Stimulated activated CD4-positive, alpha-beta T cell treated with anti-CD3 and anti-CD28 coated beads, TNF-alpha, amount 100 ng/mL, for 48 hours (primary cell): ENCODE data around the gene DUS1L.

Source experiments
- DNase-seq, 3 donors: peaks; one replicate each; pipeline ENCODE4 v3.0.0-alpha.2; 2020; ENCODE audit warnings: low read depth in 3 of 3

DUS1L gene

DNA sequence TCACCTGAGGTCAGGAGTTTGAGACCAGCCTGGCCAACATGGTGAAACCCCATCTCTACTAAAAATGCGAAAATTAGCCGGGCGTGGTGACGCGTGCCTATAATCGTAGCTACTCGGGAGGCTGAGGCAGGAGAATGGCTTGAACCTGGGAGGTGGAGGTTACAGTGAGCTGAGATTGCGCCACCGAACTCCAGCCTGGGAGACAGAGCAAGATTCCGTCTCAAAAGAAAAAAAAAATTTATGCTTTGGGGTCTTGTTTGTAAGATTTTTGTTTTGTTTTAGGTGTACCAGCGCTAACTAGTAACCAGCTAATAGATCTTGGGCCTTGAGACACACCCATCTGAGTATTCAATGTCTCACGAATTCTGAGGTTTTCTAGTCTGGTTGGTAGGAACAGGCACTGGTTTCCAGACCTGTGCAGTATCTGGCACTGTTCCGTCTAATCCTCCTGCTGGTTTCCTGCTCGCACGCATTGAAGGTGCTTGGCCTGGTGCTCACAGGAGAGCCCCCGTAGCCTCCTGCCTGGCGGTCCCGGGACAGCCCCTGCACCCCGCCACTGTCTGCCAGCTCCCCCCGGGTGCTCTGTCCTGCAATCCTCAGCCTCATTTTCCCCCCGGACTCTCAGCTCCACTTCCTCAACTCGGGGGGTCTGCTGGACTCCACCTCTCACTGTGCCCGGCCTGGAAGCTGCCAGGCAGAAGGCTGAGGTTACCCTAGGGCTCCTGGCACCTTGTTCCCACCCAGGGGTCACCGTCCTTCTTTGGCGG lies 10.6 kb upstream of the DUS1L start:
- DNase-seq: no peak

DNA sequence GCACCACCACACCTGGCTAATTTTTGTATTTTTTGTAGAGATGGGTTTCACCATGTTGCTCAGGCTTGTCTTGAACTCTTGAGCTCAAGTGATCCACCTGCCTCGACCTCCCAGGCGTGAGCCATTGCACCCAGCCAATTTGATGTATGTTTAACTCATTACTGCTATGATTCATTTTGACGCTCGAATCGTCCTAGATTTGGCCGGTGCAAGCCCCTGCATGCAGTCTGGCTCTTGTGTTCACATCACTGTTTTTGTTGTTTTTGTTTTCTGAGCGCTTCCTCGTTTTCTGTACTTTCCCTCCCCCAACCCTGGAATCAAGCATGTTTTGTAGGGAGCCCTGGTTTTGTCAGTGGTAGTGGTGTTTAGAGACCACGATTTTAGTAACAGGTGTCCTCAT lies 7.8 kb upstream of the DUS1L start:
- no peak for DNase-seq

DNA sequence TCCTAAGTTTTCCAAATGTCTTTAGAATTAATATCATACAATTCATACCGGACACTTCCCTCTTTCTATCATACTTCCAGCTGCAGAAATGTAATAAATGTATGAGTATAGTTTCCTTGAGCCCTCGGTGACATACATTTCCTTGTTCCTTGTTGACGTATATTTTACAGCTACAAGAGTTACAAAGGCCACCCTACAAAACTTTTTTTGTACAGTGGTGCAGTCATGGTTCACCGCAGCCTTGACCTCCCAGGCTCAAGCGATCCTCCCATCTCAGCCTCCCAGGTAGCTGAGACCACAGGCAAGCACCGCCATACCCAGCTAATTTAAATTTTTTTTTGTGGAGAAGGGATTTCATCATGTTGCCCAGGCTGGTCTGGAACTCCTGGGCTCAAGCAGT lies 7.2 kb upstream of the DUS1L start:
- no peak for DNase-seq

DNA sequence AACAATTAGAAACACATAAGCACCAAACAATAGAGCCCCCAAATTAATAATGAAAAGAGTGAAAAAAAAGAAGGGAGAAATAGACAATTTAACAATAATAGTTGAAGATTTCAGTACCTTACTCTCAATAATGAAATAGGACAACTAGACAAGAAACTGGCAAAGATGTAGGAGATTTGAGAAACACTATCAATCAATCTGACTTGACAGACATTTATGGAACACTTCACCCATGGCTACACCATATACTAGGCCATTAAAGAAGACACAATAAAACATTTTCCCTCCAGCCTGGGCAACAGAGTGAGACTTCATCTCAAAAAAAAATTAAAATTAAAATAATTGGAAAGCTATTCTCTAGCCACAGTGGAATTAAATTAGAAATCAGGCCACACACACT lies 5.0 kb upstream of the DUS1L start:
- no peak for DNase-seq

DNA sequence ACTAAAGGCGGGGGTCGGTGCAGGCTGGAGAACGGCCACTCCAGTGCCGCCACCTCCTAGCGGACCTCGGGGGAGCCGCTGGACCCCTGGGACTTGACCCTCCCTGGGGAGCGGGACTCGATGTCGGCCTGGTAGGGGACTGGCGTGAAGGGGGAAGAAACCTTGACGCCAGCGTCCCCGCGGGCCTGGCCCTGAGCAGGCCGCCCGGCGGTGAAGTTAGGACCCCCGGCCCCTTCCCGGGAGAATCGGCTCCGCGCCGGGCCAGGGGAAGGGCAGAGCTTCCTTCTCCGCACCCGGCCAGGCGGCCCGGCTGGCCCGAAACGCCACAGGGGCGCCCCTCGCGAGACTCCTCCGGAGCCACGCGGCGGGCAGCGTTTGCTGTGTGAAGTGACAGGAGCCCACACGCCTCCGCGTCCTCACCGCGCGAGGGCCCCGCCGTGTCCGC lies 389 bp downstream of the DUS1L start:
- no peak for DNase-seq

DNA sequence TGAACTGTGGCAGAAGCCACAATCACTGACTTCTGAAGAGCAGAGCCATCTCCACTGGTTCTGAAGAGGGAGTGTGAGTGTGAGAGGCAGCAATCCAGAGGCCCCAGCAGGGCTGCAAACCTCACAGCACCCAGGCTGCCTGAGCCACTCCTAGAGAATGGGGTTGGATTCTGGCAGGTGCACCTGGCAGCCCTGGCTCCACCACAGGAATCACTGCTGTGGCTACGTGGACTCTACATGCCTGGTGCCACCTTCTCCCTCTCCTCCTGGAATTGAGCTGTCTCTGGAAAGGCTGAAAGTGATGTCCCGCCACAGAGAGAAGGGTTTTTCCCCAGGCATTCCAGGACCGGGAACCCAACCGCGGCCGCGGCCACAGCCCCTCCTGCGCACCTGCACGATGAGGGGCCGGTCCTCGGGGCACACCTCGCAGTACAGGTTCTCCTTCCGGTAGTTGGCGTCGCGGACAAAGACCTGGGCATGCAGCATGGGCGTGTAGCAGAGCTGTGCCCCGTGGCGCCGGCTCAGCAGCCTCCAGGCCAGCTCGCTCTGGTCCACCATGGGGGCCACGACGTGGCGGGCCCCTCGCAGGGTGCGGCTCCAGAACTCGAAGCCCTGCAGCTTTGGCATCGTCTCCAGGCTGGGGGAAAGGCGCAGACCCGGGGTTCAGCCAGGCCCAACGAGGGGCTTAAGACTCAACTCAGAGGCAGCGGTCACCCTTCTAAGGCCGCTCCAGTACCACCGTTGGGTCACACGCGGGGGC lies 991 bp downstream of the DUS1L start:
- DNase-seq: no peak

DNA sequence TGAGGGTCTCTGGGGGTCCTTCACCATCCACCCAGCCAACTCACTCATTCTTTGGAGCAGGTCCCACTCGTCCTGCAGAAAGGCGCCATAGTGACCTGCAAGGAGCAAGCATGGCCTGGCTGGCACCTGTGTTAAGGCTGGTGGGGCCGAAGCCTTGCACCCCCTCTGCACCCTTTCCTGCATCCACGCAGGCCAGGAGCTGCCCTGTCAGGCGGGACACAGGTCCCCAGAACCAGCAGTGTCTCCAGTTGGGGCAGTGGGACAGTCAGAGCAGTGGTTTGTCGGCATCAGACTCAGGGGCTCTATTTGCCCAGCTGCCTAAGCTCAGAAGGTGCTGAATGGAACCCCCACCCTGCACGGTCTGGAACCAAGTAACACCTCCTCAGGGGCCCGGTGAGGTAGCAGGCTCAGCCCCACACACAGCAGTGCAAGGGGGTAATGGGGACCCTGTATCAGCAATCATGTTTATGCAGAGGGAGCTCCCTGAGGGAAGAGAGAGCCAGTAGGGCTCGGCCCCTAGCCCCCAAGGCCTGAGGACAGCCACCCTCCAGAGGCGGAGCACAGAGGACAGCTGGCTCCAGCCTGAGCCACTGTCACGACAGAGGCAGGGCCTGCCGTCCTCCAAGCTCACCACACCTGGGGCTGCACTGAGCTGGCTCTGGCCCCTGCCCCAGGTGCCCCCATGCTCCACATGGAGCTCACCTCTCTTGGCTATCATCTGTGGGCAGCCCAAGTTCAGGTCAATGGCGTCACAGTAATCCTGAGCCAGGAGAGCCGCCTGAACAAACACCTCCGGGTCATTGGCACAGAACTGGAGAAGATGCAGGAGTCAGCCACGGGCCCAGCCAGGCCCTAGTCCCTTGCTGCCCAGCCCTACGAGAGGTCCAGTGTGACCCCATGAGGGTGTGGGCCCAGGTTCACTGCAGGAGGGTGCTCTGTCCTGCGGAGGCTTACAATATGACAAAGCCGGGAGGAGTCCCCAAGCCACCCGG lies 1.9 kb downstream of the DUS1L start:
- DNase-seq: no peak

DNA sequence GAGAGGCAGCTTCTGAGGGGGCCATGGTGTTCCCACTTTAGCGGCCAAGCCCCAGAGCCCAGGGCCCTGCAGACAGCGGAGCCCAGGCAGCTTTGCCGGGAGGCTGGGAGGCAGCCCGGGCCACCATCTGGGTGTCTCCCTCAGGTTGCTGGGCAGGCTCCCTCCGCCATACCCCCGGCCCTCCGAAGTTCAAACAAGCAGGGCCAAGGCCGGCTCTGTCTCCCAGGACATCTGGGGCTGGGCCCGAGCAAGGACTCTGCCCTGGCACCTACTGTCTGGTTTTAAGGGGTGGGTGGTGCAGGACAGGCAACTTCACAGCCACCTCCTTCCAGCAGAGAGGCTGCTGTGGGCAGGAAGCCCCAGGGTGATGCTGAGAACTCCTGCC lies 2.6 kb downstream of the DUS1L start:
- DNase-seq: no peak

DNA sequence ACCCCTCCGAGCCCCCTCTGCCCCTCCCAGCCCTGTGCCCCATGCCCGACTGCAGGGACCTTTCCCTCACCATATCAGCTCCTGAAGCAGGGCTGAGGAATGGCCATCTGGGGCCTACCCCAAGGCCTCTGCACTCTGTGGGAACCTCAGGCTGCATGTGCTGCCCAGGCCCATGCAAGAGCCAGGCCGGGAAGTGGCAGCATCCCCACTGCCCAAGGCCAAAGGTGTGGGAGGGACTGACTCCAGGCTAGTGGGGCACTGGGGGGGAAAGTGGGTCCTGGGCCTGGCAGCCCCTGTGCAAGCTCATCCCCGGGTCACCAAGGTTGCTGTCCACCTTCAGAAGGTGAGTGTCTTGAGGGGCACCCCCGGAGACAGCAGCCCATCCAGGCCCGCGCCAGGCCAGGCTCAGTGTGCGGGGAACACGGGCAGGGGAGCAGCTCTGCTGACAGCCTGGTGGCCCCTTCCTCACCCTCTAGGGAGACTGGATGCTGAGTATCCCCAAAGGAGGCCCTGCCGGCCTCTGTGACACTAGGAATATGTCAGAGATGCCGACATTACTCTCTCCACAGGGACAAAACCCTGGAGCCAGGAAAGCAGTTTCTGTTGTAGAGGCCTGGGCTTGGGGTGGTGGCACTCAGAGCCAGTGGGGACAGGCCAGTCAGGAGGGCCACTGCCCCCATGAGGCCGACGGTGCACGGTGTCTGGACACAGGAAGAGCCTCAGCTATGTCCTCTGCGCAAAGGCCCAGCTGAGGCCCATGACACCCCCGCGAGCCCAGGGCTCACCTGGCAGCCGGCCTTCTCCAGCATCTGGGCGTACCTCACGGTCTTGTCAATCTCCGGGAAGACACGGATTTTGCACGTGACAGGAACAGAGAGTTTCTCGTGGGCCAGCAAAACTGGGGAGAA lies 3.3 kb downstream of the DUS1L start:
- DNase-seq: no peak

DNA sequence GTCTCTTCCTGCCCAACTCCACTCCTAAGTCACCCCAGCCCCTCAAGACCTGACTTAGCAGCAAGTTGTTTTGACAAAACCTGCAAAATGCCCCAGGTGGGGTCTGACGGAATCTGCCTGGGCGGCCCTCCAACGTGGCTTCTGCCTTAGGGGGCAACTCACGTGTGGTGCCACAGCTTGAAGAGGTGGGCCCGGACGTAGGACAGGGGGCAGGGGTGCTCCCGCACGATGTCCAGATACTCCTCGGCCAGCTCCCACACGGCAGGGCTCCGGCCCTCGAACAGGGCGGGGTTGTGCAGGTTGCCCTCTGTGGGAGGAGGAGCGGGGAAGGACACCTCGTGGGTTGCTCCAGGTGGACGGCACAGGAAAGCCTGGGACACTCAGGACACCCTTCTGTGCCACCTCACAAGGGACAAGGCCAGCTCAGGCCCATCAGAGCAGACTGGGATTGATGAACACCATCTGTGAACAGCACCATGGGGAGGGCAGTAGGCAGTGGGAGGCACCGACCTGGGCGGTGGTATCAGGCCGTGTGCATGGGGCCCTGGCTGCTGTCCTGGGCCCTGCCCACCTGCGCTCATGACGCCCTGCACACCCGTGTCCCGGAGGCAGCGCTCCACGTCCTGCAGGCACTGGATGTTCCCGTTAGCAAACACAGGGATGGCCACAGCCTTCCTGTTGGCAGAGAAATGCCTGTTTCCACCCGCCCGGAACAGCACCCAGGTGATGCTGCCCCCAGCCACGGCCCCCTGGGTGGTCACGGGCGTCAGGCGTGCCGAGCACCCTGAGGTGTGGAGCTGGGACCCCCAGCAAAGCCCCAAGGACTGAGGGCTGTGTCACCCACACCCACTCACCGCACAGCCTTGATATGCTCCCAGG lies 4.3 kb downstream of the DUS1L start:
- DNase-seq: no peak

DNA sequence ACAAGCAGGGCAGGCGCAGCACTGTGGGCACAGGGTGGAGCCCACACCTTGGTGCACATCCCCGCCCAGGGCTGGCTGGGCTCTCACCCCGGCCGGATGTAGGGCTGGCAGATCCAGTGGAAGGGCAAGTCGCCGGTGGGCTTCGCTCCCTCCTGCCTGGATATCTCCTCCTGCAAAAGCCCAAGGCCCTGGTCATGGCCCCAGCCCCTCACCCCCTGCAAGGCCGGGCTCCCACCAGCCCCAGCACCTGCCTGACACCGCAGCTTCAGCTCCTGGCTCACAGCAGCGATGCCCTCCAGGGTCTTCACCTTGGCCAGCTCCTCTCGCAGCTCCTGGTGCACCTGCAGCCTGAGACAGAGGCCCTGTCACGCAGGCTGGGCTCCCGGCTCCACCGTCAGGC lies 5.0 kb downstream of the DUS1L start:
- DNase-seq: no peak

DNA sequence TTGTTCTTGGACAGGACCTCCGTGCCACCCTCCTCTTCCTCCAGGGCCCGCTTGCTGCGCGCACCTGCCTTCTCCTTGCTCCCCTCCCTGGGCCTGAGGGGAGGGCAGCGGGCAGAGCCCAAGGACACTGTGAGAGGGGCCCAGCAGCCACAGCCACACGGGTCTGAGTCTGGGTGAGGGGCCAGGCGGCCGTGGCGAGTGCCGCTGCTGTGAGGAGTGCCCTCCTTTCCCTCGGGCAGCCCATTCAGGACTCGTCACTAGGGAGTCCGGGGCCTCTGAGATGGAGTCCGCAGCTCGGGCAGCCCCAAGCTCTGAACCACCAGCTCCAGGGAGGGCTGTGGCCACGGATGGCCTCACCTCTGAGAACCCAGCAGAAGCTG lies 5.6 kb downstream of the DUS1L start:
- DNase-seq: no peak

DNA sequence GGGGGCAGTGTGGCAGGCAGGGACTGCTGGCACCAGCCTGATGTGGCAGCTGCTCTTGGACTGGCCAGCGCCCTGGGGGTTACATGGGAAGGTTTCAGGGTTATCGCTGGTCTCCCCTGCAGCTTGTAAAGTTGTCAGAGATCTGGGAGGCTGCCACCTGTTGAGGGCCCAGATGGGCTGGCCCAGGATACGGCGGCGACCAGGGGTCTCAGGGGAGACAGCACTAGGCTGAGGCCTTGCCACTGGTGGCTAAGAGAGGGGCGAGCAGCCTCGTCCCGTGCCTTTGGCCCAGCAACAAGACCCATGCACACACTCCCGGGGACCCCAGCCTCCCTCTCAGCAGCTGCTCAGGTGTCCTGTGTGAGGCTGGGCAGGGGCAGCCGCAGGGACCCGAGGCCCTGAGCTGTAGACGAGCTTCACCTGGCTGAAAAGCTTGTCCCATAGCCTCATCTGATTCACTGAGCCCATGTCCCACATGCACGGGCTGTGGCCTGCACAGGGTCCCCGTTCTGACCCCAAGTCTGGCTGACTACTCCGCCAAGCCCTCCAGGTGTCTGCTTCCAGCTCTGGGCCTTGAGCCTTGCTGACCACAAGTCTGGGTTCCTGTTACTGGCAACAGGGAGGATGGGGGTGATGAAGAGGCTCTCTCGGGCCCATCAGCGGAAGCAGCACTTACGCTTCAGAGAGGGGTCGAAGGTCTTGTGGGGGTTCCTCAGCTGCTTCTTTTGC lies 6.2 kb downstream of the DUS1L start:
- no peak for DNase-seq

DNA sequence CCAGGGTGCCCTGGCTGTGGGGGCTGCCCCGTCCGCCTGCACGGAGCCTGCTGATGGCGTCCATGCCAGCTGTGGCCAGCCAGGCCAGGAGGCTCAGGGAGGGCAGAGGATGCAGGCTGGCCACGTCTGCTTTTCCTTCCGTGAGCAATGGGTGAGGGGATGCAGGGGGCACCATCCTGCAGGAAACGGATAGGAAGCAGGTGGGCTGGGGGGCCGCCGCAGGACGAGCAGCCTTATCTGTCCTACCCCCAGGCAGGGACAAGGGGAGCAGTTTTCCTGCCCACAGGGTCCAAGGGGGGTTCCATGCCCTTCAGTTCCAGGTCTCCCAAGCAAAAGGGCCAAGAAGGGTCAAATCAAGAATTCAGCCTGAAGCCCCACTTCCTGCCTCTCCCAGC lies 6.8 kb downstream of the DUS1L start:
- no peak for DNase-seq

DNA sequence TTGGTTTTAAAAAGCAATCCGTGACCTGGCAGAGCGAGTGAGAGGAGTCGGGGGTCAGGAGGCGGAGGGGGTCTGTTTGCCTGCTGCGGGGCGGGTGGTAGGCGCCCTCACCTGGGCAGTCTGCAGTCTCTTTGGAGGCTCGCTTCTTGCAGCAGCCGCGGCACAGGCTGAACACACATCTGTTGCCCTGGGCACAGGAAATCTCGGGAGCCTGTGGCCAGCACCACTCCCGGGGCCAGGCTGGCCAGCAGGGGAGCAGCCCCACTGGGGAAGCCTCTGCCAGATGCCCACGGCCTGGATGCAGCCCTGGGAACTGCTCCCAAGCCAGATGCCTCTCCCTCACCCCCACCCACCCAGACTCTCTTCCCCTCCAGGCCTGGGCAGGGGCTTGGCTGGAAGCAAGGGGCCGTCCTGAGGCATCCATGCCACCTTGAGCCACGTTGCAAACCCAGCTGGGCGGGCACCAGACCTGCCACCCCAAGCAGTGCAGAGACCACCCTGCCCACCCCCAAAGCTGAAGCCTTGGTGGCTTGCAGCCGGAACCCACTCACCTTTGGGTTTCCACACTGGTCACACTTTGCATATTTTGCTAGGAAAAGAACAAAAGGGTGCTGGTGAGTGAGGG lies 7.3 kb downstream of the DUS1L start:
- DNase-seq: no peak

DNA sequence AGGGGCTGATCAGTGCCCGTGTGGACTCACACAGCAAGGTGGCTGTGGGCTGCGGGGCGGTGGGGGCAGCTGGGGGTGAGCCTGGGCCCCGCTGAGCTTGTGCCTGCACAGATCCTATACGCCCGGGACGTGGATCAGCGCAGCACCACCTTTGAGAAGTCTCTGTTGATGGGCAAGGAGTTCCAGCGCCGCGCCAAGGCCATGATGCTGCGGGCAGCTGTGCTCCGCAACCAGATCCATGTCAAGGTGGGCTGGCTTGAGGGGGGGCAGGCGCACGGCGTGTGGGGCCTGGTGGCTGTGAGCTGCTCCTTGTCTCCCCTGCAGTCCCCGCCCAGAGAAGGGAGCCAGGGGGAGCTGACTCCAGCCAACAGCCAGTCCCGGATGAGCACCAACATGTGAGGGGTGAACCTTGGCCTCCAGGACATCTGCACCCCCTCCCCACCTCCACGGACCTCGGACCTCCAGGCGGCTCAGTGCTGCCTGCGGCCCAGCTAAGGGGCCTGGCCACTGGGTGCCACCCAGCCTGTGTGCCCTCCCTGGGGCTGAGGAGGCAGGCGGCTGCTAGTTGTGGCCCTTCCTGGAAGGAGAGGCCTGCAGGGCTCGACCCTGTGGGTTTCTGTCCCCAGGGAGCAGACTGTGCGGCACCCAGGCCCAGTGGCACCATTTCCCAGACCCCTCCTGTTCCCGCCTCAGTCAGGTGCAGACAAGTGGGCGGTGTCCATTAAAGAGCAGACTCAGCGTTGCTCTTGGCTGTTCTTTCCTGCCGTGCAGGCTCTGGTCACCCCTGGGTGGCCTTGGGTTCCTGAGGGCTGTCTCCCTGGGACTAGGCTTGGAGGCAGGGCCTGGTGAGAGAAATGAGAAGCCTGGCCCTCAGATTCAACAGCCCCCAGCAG lies 8.6 kb downstream of the DUS1L start:
- no peak for DNase-seq

DNA sequence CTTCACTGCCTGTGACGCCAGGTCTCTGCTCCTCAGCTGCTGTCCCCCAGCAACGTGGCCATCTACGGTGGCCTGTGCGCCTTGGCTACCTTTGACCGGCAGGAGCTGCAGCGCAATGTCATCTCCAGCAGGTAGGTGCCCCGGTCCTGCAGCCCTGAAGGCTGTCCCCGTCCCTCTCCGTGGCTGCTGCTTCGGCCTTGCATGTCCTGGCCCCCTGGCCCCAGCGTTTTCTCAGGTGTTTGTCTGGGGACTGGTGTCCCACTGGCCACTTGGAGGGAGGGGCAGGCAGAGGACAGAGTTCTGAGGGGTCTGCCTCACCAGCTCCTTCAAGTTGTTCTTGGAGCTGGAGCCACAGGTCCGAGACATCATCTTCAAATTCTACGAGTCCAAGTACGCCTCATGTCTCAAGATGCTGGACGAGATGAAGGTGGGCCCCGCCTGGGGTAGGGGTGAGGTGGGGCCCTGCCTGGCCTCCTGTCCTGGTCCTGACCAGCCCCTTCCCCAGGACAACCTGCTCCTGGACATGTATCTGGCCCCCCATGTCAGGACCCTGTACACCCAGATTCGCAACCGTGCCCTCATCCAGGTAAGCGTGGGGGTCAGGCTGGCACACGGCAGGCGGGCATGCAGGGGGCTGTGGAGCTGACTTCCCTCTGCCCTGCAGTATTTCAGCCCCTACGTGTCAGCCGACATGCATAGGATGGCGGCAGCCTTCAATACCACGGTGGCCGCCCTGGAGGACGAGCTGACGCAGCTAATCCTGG lies 9.5 kb downstream of the DUS1L start:
- DNase-seq: no peak
